ENCODE measurements around the gene DYNC1LI2. TPM values are rescaled to one million over a fixed set of nuclear protein-coding genes. Genes with fewer than 3 reads are reported as not detected.

DYNC1LI2 gene
- total and polyA plus RNA-seq, 4 donors = 78.3 to 169 (median 143) TPM

DNA sequence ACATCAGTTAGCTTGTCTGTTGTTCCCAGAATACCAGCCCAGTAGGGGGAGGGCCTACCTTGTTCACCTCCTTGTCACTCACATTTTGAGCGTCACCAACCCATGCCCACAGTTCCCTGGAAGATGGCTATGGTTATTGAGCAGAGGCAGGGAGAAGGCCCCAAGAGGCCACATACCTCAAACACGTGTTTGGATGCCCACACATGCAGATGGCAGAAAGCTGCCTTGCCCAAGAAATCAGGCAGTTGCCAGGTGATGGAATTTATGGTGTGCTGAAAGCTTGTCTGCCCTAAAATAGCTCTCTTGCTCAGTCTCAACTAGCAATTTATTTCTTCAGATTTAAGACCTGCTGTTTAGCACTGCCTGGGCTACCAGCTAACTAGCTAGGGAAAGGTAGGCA is 38.3 kb downstream of the DYNC1LI2 start:
- peak; percentile 33 for ATAC-seq (ENCODE audit: low FRiP score)
- Histone ChIP-seq H3K9me3 (ENCODE audit: control insufficient read depth, low read length) (peaks cover 2% of the 10 kb centered on the region), H3K36me3 (ENCODE audit: control insufficient read depth in 1 of 2, insufficient read depth in 2 of 2, low read length in 1 of 2) (peaks cover 0 to 2% of the 10 kb centered on the region in 2 donors), H3K27ac (ENCODE audit: low read depth in 1 of 2, low read length in 2 of 2) (no peak overlapping the region), H3K4me1 (ENCODE audit: control insufficient read depth in 1 of 2, insufficient read depth in 2 of 2, low read length in 2 of 2) (no peaks in the 10 kb centered on the region), H3K27me3 (ENCODE audit: control insufficient read depth in 1 of 2, insufficient read depth in 2 of 2, low read length in 1 of 2) (no peaks in the 10 kb centered on the region), H3K4me3 (ENCODE audit: low read length in 2 of 2) (no peak overlapping the region)
- DNase-seq = no peak
- intact Hi-C loops (cut with DNase I) = no loop called here
- WGBS, 2 donors = 17 to 23% methylated on average over 2 of the region's 2 CpGs

DNA sequence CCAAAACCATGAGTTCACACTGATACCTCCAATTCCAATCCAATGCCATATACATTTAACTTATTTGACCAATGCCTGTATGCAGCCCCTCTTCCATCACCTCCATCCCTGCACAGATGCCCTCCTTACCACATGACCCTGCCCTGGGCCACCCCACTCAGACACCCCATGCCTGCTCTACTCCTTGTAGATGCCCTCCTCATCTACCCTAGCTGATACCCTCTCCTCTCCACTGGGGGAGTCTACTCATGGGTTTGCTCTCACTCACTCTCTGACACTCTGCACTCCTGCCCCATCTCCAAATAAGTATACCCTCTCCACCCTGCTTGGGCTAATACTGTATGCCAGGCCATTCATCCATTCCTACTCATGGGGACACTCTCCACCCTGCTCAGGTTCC is 38.9 kb downstream of the DYNC1LI2 start:
- no peaks in the 10 kb centered on the region for H3K27me3 ChIP-seq (ENCODE audit: control insufficient read depth in 1 of 2, insufficient read depth in 2 of 2, low read length in 1 of 2)
- no peaks in the 10 kb centered on the region for H3K36me3 ChIP-seq (ENCODE audit: control insufficient read depth in 1 of 2, insufficient read depth in 2 of 2, low read length in 1 of 2)
- intact Hi-C loops (cut with DNase I) = no loop called here
- no peaks in the 10 kb centered on the region for H3K4me1 ChIP-seq (ENCODE audit: control insufficient read depth in 1 of 2, insufficient read depth in 2 of 2, low read length in 2 of 2)
- peaks cover 2% of the 10 kb centered on the region for H3K9me3 ChIP-seq (ENCODE audit: control insufficient read depth, low read length)
- DNase-seq (no peak), ATAC-seq (ENCODE audit: low FRiP score) (no peak)
- no peak overlapping the region for H3K27ac ChIP-seq (ENCODE audit: low read depth in 1 of 2, low read length in 2 of 2)
- no peak overlapping the region for H3K4me3 ChIP-seq (ENCODE audit: low read length in 2 of 2)

DNA sequence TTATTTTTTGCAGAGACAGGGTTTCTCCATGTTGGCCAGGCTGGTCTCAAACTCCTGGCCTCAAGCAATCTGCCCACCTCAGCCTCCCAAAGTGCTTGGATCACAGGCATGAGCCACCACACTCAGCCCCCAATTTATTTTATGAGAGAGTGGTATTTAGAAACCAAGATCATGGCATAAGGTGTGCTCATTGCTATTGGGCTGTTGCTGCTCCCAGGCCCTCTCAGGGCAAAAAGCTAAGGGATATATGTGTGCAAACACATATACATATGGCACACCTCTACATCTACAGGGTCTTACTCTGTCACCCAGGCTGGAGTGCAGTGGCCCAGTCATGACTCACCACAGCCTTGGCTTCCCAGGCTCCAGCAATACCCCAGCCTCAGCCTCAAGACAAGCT is 39.8 kb downstream of the DYNC1LI2 start:
- Histone ChIP-seq H3K27me3 (ENCODE audit: control insufficient read depth in 1 of 2, insufficient read depth in 2 of 2, low read length in 1 of 2) (no peaks in the 10 kb centered on the region), H3K27ac (ENCODE audit: low read depth in 1 of 2, low read length in 2 of 2) (no peak overlapping the region), H3K36me3 (ENCODE audit: control insufficient read depth in 1 of 2, insufficient read depth in 2 of 2, low read length in 1 of 2) (no peaks in the 10 kb centered on the region), H3K9me3 (ENCODE audit: control insufficient read depth, low read length) (peaks cover 2% of the 10 kb centered on the region), H3K4me1 (ENCODE audit: control insufficient read depth in 1 of 2, insufficient read depth in 2 of 2, low read length in 2 of 2) (peaks cover 0 to under 1% of the 10 kb centered on the region in 2 donors), H3K4me3 (ENCODE audit: low read length in 2 of 2) (no peak overlapping the region)
- ATAC-seq (ENCODE audit: low FRiP score) = no peak
- no peak for DNase-seq
- intact Hi-C loops (cut with DNase I) = no loop called here

DNA sequence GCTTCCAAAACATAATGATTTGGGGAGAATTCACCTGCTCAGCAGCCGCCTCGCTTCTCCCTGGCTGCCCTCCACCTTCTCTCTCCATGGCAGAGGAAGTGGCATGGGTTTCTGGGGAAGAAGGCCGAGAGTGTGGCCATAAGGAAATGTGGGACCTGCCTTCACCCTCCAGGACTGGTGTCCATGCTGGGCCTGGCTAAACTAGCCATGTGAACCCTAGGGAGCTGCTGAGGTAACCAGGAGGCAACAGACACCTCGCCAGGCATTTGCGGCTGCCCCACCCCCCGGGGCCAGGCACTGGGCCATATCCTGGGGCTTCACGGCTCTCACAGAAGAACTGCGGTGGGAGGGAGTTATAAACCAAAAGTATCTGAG is 44.9 kb downstream of the DYNC1LI2 start:
- peak; percentile 9 for ATAC-seq (ENCODE audit: low FRiP score)
- H3K4me1 ChIP-seq (ENCODE audit: control insufficient read depth in 1 of 2, insufficient read depth in 2 of 2, low read length in 2 of 2) = peaks cover 3 to 4% of the 10 kb centered on the region in 2 donors
- no peaks in the 10 kb centered on the region for H3K27me3 ChIP-seq (ENCODE audit: control insufficient read depth in 1 of 2, insufficient read depth in 2 of 2, low read length in 1 of 2)
- no peaks in the 10 kb centered on the region for H3K36me3 ChIP-seq (ENCODE audit: control insufficient read depth in 1 of 2, insufficient read depth in 2 of 2, low read length in 1 of 2)
- WGBS, 2 donors = 26 to 32% methylated on average over 8 of the region's 8 CpGs
- H3K27ac ChIP-seq (ENCODE audit: low read depth in 1 of 2, low read length in 2 of 2) = peak overlapping the region in 1 of 2 donors; percentile 37
- H3K4me3 ChIP-seq (ENCODE audit: low read length in 2 of 2) = no peak overlapping the region
- DNase-seq = no peak
- intact Hi-C loops (cut with DNase I) = no loop called here
- H3K9me3 ChIP-seq (ENCODE audit: control insufficient read depth, low read length) = no peaks in the 10 kb centered on the region

DNA sequence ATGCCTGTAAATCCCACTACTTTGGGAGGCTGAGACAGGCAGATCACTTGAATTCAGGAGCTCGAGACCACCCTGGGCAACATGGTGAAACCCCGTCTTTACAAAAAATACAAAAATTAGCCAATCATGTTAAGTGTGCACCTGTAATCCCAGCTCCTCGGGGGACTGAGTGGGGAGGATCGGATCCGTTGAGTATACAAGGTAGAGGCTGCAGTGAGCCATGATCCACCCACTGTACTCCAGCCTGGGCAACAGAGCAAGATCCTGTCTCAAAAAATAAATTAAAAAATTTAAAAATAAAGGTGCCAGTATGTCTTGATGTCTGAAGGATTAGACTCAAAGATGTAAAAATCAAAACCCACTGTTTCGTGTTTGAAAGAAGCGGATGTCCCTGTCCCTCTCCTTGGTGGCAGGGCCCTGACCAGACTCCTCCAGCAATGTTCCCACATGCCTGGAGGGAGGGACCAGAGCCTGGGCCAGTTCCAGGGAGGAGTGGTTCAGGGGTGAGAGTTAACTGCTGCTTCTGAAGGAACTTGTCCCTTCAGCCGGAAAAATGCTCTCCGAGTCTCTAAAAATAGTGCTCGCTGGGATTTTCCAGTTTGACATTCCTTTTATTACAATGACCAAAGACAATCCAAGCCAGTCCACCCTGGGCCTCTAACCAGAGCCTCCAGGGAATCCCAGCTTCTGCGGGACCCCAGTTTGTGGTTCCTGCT is 45.5 kb downstream of the DYNC1LI2 start:
- 39 to 43% methylated on average over 11 of the region's 11 CpGs for WGBS, 2 donors
- no peaks in the 10 kb centered on the region for H3K9me3 ChIP-seq (ENCODE audit: control insufficient read depth, low read length)
- intact Hi-C loops (cut with DNase I) = no loop called here
- H3K4me1 ChIP-seq (ENCODE audit: control insufficient read depth in 1 of 2, insufficient read depth in 2 of 2, low read length in 2 of 2) = peaks cover 3 to 4% of the 10 kb centered on the region in 2 donors
- H3K4me3 ChIP-seq (ENCODE audit: low read length in 2 of 2) = no peak overlapping the region
- no peaks in the 10 kb centered on the region for H3K36me3 ChIP-seq (ENCODE audit: control insufficient read depth in 1 of 2, insufficient read depth in 2 of 2, low read length in 1 of 2)
- DNase-seq (peak; percentile 87 to 92), ATAC-seq (ENCODE audit: low FRiP score) (peak; percentile 83)
- H3K27me3 ChIP-seq (ENCODE audit: control insufficient read depth in 1 of 2, insufficient read depth in 2 of 2, low read length in 1 of 2) = no peaks in the 10 kb centered on the region
- peak overlapping the region in 1 of 2 donors; percentile 37 for H3K27ac ChIP-seq (ENCODE audit: low read depth in 1 of 2, low read length in 2 of 2)

DNA sequence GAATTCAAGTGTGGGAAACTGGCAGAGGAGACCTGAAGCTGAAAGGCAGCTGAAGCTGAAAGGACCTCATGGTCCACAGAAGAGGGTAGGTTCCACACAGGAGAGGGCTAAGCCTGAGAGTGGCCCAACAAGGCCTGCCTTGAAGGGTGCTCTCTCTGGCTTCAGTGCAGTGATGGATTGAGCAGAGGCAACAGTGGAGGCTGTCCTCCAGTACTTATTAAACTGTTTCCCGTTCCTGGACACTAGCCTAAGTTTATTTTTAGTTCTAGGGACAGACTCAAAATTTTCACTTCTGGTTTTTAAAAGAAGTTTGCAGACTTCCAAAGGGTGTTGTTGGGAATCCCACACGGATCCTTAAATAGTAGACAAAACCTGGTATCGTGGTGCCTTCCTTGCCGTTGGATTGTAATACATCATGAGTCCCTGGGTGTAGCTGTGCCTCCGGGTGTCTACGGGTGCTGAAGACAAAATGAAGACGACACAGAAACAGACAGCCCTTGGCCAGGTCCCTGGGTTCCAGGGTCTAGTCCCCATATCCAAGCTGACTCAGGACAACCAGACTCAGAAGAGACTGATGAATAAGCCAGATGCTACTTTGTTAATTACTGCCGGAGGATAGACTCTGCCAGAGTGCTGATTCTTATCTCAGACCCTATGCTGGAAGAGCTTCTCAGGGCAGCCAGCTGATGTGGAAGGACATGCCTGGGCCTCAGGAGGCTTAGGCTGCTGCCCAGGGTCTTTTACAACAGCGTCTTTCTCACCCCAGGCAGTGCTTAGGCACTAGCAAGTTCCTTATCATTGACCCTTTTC is 47.8 kb downstream of the DYNC1LI2 start:
- Histone ChIP-seq H3K4me1 (ENCODE audit: control insufficient read depth in 1 of 2, insufficient read depth in 2 of 2, low read length in 2 of 2) (peaks cover 3 to 4% of the 10 kb centered on the region in 2 donors), H3K27ac (ENCODE audit: low read depth in 1 of 2, low read length in 2 of 2) (peak overlapping the region in 1 of 2 donors; percentile 48), H3K36me3 (ENCODE audit: control insufficient read depth in 1 of 2, insufficient read depth in 2 of 2, low read length in 1 of 2) (no peaks in the 10 kb centered on the region), H3K9me3 (ENCODE audit: control insufficient read depth, low read length) (no peaks in the 10 kb centered on the region), H3K4me3 (ENCODE audit: low read length in 2 of 2) (no peak overlapping the region), H3K27me3 (ENCODE audit: control insufficient read depth in 1 of 2, insufficient read depth in 2 of 2, low read length in 1 of 2) (no peaks in the 10 kb centered on the region)
- ATAC-seq (ENCODE audit: low FRiP score) = peak; percentile 63
- 13 to 14% methylated on average over 9 of the region's 9 CpGs for WGBS, 2 donors
- DNase-seq = no peak
- intact Hi-C loops (cut with DNase I) = no loop called here

DNA sequence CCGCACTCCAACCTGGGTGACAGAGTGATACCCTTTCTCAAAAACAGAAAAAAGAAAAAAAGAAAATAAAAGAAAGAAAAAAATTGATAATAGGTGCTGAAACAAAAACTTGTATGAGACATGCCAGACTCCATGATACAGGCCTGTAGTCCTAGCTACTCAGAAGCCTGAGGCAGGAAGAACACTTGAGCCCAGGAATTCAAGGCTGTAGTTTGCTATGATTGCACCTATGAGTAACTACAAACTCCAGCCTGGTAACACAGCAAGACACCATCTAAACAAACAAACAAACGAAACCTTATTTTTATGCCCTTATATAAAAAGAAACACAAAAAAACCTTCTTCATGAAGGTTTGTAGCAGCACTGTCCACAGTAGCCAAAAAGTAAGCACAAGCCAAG is 49.9 kb downstream of the DYNC1LI2 start:
- no peak for ATAC-seq (ENCODE audit: low FRiP score)

DNA sequence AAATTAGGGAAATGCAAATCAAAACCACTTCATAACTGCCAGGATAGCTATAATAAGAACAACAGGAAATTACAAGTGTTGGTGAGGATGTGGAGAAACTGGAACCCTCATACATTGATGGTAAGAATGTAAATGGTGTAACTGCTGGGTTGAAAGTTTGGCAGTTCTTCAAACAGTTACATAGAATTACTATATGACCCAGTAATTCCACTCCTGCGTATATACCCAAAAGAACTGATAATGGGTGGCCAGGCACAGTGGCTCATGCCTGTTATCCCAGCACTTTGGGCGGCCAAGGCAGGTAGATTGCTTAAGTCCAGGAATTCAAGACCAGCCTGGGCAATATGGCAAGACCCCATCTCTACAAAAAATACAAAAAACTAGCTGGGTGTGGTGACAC is 50.4 kb downstream of the DYNC1LI2 start:
- no peak for DNase-seq
- WGBS, 2 donors = 92 to 98% methylated on average over 2 of the region's 2 CpGs
- H3K9me3 ChIP-seq (ENCODE audit: control insufficient read depth, low read length) = no peaks in the 10 kb centered on the region
- no peaks in the 10 kb centered on the region for H3K27me3 ChIP-seq (ENCODE audit: control insufficient read depth in 1 of 2, insufficient read depth in 2 of 2, low read length in 1 of 2)
- no peak overlapping the region for H3K4me3 ChIP-seq (ENCODE audit: low read length in 2 of 2)
- H3K27ac ChIP-seq (ENCODE audit: low read depth in 1 of 2, low read length in 2 of 2) = no peak overlapping the region
- ATAC-seq (ENCODE audit: low FRiP score) = no peak
- intact Hi-C loops (cut with DNase I) = no loop called here
- H3K4me1 ChIP-seq (ENCODE audit: control insufficient read depth in 1 of 2, insufficient read depth in 2 of 2, low read length in 2 of 2) = peaks cover 0 to 3% of the 10 kb centered on the region in 2 donors
- no peaks in the 10 kb centered on the region for H3K36me3 ChIP-seq (ENCODE audit: control insufficient read depth in 1 of 2, insufficient read depth in 2 of 2, low read length in 1 of 2)

More for the DNA sequence above, 49.9 kb downstream of the DYNC1LI2 start:
- 96 to 98% methylated on average over 2 of the region's 2 CpGs for WGBS, 2 donors
- no peaks in the 10 kb centered on the region for H3K36me3 ChIP-seq (ENCODE audit: control insufficient read depth in 1 of 2, insufficient read depth in 2 of 2, low read length in 1 of 2)
- no peak overlapping the region for H3K27ac ChIP-seq (ENCODE audit: low read depth in 1 of 2, low read length in 2 of 2)
- no peak overlapping the region for H3K4me3 ChIP-seq (ENCODE audit: low read length in 2 of 2)
- DNase-seq = no peak
- intact Hi-C loops (cut with DNase I) = no loop called here
- peaks cover 3% of the 10 kb centered on the region in 2 donors for H3K4me1 ChIP-seq (ENCODE audit: control insufficient read depth in 1 of 2, insufficient read depth in 2 of 2, low read length in 2 of 2)
- H3K27me3 ChIP-seq (ENCODE audit: control insufficient read depth in 1 of 2, insufficient read depth in 2 of 2, low read length in 1 of 2) = no peaks in the 10 kb centered on the region
- no peaks in the 10 kb centered on the region for H3K9me3 ChIP-seq (ENCODE audit: control insufficient read depth, low read length)

DNA sequence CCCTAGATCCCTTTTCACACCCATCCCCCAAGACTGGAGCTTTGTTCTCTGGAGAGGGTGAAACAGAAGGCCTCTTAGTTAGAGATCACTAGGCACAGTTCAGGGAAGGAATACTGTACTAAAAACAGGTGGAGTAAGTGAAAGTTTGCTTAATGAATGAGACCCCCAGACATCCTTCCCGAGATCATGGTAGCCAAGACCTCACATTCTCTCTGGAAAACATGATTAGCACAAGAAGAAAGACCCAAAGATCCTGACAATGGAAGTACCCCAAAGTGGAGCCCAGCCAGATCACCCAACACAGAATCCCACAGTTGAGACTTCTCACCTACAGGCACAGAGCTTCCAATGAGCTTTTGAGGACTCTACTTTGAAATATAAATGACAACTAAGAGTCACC is 51.5 kb downstream of the DYNC1LI2 start:
- no peak overlapping the region for H3K4me3 ChIP-seq (ENCODE audit: low read length in 2 of 2)
- ATAC-seq (ENCODE audit: low FRiP score) (no peak), DNase-seq (no peak)
- no peaks in the 10 kb centered on the region for H3K27me3 ChIP-seq (ENCODE audit: control insufficient read depth in 1 of 2, insufficient read depth in 2 of 2, low read length in 1 of 2)
- H3K36me3 ChIP-seq (ENCODE audit: control insufficient read depth in 1 of 2, insufficient read depth in 2 of 2, low read length in 1 of 2) = no peaks in the 10 kb centered on the region
- peaks cover 0 to 3% of the 10 kb centered on the region in 2 donors for H3K4me1 ChIP-seq (ENCODE audit: control insufficient read depth in 1 of 2, insufficient read depth in 2 of 2, low read length in 2 of 2)
- H3K9me3 ChIP-seq (ENCODE audit: control insufficient read depth, low read length) = no peaks in the 10 kb centered on the region
- intact Hi-C loops (cut with DNase I) = no loop called here
- no peak overlapping the region for H3K27ac ChIP-seq (ENCODE audit: low read depth in 1 of 2, low read length in 2 of 2)
- WGBS, 2 donors = 77 to 86% methylated on average over 1 of the region's 1 CpG

Measured in aorta (tissue), 5 donors.